Measurements from ENCODE around the gene LYZL4. TPM values are rescaled to one million over a fixed set of nuclear protein-coding genes. Genes with fewer than 3 reads are reported as not detected.
A peak's percentile ranks its signal among the peaks of the same experiment; 100 is the strongest.

The LYZL4 gene, protein sequence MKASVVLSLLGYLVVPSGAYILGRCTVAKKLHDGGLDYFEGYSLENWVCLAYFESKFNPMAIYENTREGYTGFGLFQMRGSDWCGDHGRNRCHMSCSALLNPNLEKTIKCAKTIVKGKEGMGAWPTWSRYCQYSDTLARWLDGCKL
- not detected in 2 replicates for total RNA-seq (2014; rRNA removed; shearing (Covaris generic); ENCODE audit: low replicate concordance)

DNA sequence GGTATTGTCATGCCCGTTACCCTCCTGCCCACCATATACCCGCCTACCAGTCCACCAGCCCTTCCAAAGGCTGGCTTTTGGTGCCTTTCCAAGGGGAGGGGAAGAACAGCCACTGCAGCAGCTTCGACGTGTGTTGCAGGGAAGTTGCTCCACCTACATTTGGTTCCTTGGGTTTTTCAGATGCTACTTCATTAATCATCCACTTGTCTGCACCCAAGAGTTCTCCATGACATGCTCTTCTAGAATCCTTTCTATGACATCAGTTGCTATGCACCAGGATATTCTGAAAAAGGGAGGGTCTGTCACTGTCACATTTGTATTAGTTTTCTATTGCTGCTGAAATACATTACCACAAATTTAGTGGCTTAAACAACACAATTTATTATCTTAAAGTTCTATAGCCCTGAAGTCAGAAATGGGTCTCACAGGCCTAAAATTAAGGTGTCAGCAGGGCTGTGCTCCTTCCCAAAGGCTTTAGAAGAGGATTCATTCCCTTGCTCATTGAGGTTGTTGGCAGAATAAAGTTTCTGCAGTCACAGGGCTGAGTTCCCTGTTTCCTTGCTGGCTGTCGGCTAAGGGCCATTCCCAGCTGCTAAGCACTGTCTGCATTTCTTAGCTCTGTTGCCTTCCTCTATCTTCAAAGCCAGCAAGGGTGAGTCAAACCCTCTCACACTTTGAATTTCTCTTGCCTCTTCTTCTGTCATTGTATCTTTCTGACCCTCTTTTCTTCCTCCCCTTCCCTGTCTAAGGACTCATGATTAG lies at the start of gene LYZL4:
Gene LYZL4, minus strand, starts transcription at position 241 of the 762 bp plus-strand sequence. CDS start 3,359 bp downstream, outside the sequence.
- in situ Hi-C loops (cut with HindIII; ENCODE audit: low pct_unique_long_range_greater_than_20kb, low sequenced_read_pairs), result no loop called here

DNA sequence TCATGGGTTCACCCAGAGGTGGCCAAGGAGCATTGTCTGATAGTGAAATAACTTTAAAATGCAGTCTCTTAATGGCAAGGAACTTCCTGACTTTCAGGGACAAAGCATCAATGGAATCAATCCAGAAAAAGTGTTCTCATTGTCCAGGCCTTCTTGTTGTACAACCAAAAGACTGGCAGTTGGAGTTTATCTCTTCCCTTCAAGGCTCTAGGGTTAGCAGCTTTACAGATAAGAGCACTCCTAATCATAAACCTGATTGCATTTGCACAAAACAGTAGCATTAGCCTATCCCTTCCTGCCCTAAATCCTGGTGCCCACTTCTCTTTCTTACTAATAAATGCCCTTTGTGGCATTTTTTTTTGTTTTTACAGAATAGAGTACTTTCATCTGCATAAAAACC lies 48.7 kb upstream of the LYZL4 start:
- in situ Hi-C loops (cut with HindIII; ENCODE audit: low pct_unique_long_range_greater_than_20kb, low sequenced_read_pairs), result no loop called here
- DNase-seq (ENCODE audit: low read depth), result no peak

More for the DNA sequence above, at the start of gene LYZL4:
- no peak for DNase-seq (ENCODE audit: low read depth)

DNA sequence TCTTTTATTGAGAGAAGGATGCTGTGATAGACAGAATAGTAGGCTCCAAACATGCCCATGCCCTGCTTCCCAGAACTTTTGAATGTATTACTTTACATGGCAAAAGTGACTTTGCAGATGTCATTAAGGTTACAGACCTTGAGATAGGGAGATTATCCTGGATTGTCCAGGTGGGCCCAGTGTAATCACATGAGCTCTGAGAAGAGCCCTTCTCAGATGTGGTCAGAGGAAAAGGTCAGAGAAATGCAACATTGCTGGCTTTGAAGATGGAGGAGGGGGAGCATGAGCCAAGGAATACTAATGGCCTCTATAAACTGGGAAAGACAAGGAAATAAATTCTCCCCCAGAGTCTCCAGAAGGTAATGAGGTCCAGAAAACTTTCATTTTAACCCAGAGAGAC lies 45.8 kb upstream of the LYZL4 start:
- in situ Hi-C loops (cut with HindIII; ENCODE audit: low pct_unique_long_range_greater_than_20kb, low sequenced_read_pairs), result no loop called here
- no peak for DNase-seq (ENCODE audit: low read depth)

DNA sequence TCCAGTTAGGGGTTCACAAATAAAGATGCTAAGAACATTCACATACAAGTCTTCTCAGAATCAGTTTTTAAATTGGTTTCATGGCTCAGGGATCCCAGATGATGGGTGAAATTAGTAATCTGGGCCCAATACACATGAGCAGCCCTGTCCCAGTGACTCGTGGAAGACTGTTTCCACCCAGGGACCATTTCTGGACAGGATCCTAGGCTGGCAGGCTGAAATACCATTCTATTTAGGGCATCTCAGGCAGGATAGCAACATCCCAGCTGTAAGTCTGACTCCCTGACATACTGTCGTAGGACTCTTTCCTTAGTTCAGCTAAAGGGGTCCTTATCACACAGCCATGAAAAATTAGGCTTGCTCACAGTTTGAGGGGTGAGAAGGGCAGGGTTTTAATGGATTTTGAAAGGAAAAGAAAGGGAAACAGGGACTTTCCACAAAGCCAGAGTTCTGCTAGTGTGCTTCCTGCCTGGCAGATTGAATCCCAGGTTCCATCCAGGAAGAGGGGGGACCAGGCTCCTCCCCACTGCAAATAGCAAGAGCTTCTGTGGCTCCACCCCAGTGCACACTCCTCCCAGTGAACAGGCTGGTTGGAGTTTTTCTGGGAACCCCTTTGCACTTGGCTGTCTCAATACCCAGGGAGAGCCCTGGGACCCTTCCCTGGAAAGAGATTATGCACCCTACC lies 41.3 kb upstream of the LYZL4 start:
- in situ Hi-C loops (cut with HindIII; ENCODE audit: low pct_unique_long_range_greater_than_20kb, low sequenced_read_pairs), result no loop called here
- DNase-seq (ENCODE audit: low read depth), result no peak

DNA sequence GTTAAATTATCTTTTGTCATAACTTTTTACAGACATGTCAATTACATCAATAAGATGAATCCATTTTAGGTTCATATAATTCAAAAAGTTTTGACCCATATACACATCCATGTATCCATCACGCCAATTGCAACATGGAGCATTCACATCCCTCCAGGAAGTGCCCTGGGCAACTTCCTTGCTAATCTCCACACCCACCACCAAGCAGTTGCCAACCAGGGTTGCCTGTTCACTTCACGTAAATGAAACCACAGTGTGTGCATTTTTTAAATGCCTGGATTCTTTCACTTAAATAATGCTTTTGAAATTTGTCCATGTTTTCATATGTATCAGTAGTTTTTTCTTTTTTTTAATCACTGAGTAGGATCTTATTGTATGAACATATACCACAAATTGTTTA lies 40.7 kb upstream of the LYZL4 start:
- DNase-seq (ENCODE audit: low read depth), result no peak

DNA sequence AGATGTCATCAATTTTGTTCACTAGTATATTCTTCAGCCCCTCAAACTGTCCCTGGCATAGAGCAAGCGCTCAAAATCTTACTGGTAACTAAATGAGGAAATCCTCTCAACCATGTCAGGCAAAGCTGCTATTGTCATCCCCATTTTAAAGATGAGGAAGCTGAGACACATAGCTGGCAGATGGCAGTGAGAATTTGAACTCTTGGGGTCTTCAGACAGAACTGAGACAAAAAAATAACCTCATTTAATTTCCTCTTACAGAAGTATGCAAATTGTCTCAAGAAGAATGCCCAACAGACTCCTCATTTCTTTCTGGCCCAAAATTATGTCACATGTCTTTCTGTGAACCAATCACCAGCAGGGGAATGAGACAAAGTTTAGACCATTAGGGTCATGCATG lies 40.2 kb upstream of the LYZL4 start:
- no peak for DNase-seq (ENCODE audit: low read depth)
- in situ Hi-C loops (cut with HindIII; ENCODE audit: low pct_unique_long_range_greater_than_20kb, low sequenced_read_pairs), result no loop called here

More for the DNA sequence above, 40.7 kb upstream of the LYZL4 start:
- in situ Hi-C loops (cut with HindIII; ENCODE audit: low pct_unique_long_range_greater_than_20kb, low sequenced_read_pairs), result no loop called here

DNA sequence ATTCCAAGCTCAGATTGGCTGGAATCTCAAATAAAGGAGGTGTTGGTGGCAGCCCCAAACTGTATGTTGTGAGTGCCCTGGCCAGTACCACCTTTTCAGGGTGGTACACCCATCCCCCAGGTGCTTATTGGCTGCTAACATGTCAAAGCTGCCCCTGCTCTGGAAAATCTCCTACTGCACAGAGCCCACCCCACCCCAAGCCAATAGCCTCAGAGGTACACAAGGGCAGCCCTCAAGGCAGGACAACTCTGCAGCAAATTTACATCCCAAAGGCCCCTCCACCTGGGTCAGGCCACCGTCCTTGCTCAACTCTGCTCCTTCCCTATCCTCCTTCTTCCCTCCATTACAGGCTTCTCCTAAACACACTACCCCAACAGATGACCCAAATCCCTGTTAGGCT lies 37.1 kb upstream of the LYZL4 start:
- in situ Hi-C loops (cut with HindIII; ENCODE audit: low pct_unique_long_range_greater_than_20kb, low sequenced_read_pairs), result no loop called here
- DNase-seq (ENCODE audit: low read depth), result no peak

DNA sequence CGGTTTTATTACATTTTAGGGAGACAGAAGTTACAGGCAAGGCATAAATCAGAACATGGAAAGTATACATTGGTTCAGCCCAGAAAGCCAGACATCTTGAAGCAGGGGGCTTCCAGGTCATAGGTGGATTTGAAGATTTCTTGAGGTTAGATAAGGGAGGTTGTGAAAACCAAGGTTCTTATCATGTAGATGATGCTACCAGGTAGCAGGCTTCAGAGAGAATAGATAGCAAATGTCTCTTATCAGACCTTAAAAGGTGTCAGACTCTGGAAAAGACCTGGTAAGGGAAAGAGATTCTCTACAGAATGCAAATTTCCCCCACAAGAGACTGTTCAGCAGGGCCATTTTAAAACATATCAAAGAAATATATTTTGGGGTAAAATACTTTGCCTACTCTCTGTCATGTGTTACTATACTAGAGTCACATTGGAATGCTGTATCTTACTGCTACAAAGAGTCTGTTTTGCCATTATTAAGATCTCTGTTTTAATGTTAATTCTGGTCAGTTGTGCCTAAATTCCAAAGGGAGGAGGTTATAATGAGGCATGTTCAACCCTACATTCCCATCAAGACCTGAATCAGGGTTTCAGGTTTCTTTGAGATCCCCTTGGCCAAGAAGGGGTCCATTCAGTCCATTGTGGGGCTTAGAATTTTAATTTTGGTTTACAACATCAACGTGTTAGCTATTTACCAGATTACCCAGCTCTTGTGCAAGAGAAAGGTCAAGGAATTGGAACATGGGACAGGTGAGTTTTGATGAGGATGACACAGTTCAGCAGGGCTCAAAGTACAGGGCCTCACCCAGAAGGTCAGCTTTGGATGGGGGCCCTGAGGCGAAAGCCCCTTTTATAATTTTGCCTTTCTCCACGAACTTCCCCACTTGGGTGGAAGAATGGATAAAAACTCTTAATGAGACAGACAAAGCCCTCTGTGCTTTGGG lies 36.0 kb upstream of the LYZL4 start:
- DNase-seq (ENCODE audit: low read depth), result no peak
- in situ Hi-C loops (cut with HindIII; ENCODE audit: low pct_unique_long_range_greater_than_20kb, low sequenced_read_pairs), result no loop called here

DNA sequence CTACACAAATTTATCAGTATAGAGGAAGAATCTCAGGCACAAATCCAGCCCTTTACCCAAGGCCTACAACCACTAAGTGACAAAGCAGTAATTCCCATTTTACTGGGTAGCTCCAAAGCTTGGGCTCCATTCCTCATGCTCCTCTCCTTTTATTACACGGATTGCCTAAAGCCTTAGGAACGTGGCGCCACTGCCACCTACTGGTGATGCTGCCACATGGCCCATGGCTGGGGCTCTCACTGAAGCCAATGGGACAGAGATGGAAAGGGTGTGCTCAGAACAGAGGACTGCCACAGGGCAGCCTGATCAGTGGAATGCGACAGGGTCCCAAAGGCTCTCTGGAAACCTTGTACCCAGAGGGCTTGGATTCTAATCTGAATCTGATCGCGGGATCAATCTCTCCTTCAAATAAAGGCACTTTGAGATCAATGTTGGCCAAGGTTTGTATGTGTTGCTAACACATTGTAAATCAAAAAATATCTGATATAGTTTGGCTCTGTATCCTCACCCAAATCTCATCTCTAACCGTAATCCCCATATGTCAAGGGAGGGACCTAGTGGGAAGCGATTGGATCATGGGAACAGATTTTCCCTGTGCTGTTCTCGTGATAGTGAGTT lies 33.5 kb upstream of the LYZL4 start:
- in situ Hi-C loops (cut with HindIII; ENCODE audit: low pct_unique_long_range_greater_than_20kb, low sequenced_read_pairs), result no loop called here
- peak; percentile 50 for DNase-seq (ENCODE audit: low read depth)

DNA sequence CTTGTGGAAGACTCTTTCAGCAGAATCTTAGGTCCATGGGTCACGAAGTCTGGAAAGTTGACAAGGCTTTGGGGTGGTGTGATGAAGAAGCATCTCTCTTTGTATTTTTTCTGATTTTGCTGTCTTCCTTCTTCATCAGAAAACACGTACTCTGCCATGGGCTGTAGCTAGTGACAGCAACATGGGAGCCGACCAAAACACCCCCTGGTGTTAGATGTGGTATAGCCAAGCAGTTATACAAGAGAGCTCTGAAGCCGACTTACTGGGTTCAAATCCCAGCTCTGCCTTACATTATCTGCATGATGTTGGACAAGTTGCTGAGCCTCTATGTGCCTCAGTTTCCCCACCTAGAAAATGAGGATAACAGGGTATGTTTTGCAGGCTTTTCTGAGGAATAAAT lies 32.9 kb upstream of the LYZL4 start:
- in situ Hi-C loops (cut with HindIII; ENCODE audit: low pct_unique_long_range_greater_than_20kb, low sequenced_read_pairs), result no loop called here
- no peak for DNase-seq (ENCODE audit: low read depth)

DNA sequence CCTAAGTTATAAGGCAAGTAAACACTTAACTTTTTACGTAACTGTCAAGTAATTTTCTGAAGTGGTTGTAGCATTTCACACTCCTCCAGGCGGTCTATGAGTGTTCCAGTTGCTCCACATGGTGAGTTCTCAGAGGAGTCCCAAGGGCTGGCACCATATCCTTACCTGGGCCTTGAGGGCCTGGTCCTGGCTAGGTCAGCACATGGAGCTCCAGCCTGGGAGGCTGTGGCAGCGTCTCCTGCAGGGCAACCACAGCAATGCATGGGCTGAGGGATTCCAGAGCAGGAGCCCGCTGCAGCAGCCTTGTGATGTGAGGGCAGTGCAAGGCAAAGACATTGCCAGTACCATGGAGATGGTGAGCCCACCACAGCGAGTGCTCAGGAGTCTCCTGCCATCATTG lies 32.2 kb upstream of the LYZL4 start:
- DNase-seq (ENCODE audit: low read depth), result no peak
- in situ Hi-C loops (cut with HindIII; ENCODE audit: low pct_unique_long_range_greater_than_20kb, low sequenced_read_pairs), result no loop called here

DNA sequence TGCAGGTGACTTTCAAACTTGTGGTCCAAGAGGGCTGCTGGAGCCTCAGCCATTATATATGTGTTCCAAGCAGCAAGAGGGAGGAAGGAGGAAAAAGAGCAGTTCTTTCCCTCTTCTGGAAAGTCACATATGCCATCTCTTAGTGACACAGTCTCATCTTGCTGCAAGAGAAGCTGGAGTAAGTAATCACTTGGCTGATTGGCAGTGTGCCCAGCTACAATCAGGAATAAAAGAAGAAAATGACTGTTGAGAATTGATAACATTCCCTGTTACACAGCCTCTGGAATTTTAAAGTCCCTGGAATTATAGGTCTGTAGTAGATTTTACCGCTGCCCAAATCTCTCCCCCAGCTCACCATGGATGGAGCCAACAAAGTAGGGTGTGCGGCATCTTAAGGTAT lies 31.4 kb upstream of the LYZL4 start:
- in situ Hi-C loops (cut with HindIII; ENCODE audit: low pct_unique_long_range_greater_than_20kb, low sequenced_read_pairs), result no loop called here
- DNase-seq (ENCODE audit: low read depth), result no peak

DNA sequence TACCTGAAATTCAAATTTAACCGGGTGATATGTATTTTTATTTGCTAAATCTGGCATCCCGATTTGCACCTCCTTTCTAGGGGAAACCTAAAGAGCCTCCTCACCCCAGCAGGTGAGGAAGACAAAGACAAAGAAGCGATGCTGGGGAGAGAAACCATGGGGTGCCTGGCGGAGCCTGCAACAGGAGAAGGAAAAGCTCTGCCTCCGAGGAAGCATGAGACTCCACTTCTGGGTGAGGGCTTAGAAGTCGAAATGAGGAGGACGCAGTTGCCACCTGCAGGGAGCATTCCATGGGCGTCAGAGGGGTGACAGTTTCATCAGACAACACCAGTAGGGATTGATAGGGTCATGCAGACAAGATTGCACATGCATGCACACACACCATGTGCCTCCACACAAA lies 30.5 kb upstream of the LYZL4 start:
- no peak for DNase-seq (ENCODE audit: low read depth)
- in situ Hi-C loops (cut with HindIII; ENCODE audit: low pct_unique_long_range_greater_than_20kb, low sequenced_read_pairs), result no loop called here

DNA sequence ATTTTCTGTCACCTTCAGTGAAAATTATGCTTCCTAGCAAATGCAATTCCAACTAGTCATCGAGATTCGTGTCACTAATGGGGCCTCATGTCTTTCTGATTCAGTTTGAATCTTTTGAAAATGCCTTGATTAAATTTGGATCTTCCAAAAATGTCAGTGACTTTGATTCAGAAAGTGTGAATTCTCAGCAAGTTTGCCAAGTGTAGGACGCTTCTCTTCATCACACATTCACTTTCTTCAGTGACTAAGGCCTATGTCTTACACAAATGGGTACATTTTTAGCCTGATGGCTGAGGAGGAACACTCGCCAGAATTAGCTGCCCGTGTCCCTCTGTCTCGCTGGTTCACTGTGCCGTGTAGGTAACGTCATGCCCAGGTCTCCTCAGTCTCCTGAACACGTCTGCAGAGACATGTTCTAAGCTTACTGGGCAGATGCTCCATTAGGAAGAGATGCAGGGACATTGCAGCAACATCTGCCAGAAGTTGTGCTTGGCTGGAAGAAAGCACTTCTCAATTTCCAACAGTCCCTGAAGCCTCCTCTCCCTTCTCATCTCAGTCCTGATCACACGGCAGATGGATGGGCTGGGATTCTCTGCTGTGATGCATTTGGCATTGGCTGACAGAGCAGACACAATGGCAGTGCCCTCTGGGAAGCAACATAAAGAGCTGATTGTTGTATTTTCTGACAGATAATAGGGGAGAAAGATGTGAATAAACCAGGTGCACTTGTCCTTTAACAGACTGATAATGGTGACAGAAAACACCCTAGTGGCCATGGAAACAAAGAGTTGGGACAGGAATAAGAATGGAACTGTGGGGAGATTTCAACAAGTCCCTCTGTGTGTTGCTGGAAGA lies 29.1 kb upstream of the LYZL4 start:
- in situ Hi-C loops (cut with HindIII; ENCODE audit: low pct_unique_long_range_greater_than_20kb, low sequenced_read_pairs), result no loop called here
- DNase-seq (ENCODE audit: low read depth), result no peak

DNA sequence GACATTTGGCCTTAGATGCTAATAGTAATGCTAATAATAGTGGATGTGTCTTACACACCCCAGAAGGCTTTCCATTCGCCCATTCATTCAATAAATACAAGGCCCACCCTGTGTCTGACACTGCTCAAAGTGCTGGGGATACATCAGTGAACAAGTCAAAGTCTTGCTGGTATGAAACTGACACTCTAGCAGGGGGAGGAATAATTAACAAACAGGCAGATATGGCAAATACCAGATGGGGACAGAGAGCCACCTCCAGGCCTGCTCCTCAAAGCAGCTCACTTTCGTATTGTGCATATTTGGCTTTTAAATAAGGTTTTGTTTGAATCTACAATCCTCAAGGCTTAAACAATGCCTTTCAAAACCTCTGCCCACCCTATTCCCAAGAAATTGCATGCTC lies 28.3 kb upstream of the LYZL4 start:
- in situ Hi-C loops (cut with HindIII; ENCODE audit: low pct_unique_long_range_greater_than_20kb, low sequenced_read_pairs), result no loop called here
- DNase-seq (ENCODE audit: low read depth), result no peak

DNA sequence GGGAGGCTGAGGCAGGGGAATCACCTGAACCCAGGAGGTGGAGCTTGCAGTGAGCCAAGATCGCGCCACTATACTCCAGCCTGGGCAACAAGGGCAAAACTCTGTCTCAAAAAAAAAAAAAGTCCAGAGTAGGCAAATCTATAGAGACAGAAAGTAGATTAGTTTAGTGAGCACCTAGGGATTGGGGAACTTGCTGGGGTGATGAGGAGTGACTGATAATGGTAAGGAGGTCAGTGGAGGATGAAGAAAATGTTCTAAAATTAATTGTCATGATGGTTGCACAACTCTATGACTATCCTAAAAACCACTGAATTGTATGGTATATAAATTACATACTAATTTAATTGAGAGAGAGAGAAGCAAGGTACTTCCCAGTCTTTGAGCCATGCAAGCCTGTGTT lies 27.8 kb upstream of the LYZL4 start:
- in situ Hi-C loops (cut with HindIII; ENCODE audit: low pct_unique_long_range_greater_than_20kb, low sequenced_read_pairs), result no loop called here
- no peak for DNase-seq (ENCODE audit: low read depth)

DNA sequence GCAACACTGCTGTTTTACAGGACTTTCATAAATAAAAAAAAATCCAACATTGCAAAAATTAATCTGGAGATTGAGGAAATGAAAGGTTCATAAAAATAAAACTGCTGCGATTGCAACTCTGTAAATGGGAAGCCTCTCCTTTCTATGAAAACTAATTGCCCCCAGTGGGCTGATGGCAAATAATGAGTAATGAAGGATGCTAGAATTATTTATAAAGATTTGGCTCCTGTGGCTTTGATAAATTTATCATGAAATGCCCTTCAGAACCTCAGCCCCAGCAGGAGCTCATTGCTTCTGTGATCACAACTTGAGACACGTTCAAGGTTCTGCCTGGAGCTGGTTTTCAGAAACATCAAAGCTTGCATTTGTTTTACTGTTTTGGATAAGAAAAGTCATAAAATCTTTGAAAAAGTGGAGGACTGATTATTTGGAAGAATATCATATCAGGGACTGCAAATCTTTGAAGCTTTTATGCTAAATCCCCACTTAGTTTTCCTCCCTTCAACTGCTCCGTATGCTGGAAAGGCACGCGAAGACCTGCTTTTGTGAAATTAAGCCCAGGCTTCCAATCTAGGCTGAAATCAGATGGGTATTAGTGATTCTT lies 24.5 kb upstream of the LYZL4 start:
- no peak for DNase-seq (ENCODE audit: low read depth)
- in situ Hi-C loops (cut with HindIII; ENCODE audit: low pct_unique_long_range_greater_than_20kb, low sequenced_read_pairs), result no loop called here

All from Caki2 (cell line).